ENCODE results near the gene SLC34A1. TPM values are rescaled to one million over a fixed set of nuclear protein-coding genes. Genes with fewer than 3 reads are reported as not detected.

The SLC34A1 gene
- polyA plus RNA-seq, 4 donors, result 0.01 to 0.07 TPM; not detected in 2

- H3K27ac ChIP-seq (ENCODE audit: low read depth in 1 of 3, low read length in 2 of 3), result peak overlapping the region in 2 of 3 donors; percentile 47 to 82
- FAIRE-seq (no peak), DNase-seq (peak; percentile 46 to 51)
- peaks cover 0 to 38% (median 2%) of the 10 kb centered on the region in 3 donors for H3K4me1 ChIP-seq (ENCODE audit: control insufficient read depth in 3 of 3, insufficient read depth in 2 of 3, low read depth in 1 of 3, low read length in 2 of 3)
- H3K4me3 ChIP-seq (ENCODE audit: low read depth in 1 of 3, low read length in 3 of 3), result peak overlapping the region in 2 of 3 donors; percentile 43 to 73
- no peaks in the 10 kb centered on the region for H3K36me3 ChIP-seq (ENCODE audit: control insufficient read depth in 3 of 3, insufficient read depth in 2 of 3, low read depth in 1 of 3, low read length in 3 of 3)
- WGBS, 3 donors, result 1 to 2% (median 1%) methylated on average over 53 to 61 of the region's 61 CpGs
- H3K27me3 ChIP-seq (ENCODE audit: control insufficient read depth in 3 of 3, insufficient read depth in 3 of 3, low read length in 3 of 3), result peaks cover 0 to 79% (median 0%) of the 10 kb centered on the region in 3 donors
- H3K9me3 ChIP-seq (ENCODE audit: control insufficient read depth in 2 of 2, insufficient read depth in 1 of 2, low read depth in 1 of 2, low read length in 1 of 2), result no peaks in the 10 kb centered on the region
Measured at GRCh38 chr5:177403102-177403791, 19.0 kb downstream of the SLC34A1 start.

- FAIRE-seq, result no peak
- peak; percentile 87 to 88 for DNase-seq
- H3K27me3 ChIP-seq (ENCODE audit: control insufficient read depth in 3 of 3, insufficient read depth in 3 of 3, low read length in 3 of 3), result peaks cover 0 to 71% (median 0%) of the 10 kb centered on the region in 3 donors
- peak overlapping the region; percentile 34 to 73 (median 43) for H3K4me3 ChIP-seq (ENCODE audit: low read depth in 1 of 3, low read length in 3 of 3)
- H3K9me3 ChIP-seq (ENCODE audit: control insufficient read depth in 2 of 2, insufficient read depth in 1 of 2, low read depth in 1 of 2, low read length in 1 of 2), result no peaks in the 10 kb centered on the region
- WGBS, 3 donors, result 0% methylated on average over 57 to 93 of the region's 93 CpGs
- peaks cover 0 to 38% (median 2%) of the 10 kb centered on the region in 3 donors for H3K4me1 ChIP-seq (ENCODE audit: control insufficient read depth in 3 of 3, insufficient read depth in 2 of 3, low read depth in 1 of 3, low read length in 2 of 3)
- no peaks in the 10 kb centered on the region for H3K36me3 ChIP-seq (ENCODE audit: control insufficient read depth in 3 of 3, insufficient read depth in 2 of 3, low read depth in 1 of 3, low read length in 3 of 3)
- peak overlapping the region in 2 of 3 donors; percentile 47 to 82 for H3K27ac ChIP-seq (ENCODE audit: low read depth in 1 of 3, low read length in 2 of 3)
Measured at GRCh38 chr5:177403792-177404640, 19.8 kb downstream of the SLC34A1 start.

- 33 to 44% (median 42%) methylated on average over 14 to 16 of the region's 16 CpGs for WGBS, 3 donors
- DNase-seq (no peak), FAIRE-seq (no peak)
- peaks cover 0 to 64% (median 0%) of the 10 kb centered on the region in 3 donors for H3K27me3 ChIP-seq (ENCODE audit: control insufficient read depth in 3 of 3, insufficient read depth in 3 of 3, low read length in 3 of 3)
- H3K36me3 ChIP-seq (ENCODE audit: control insufficient read depth in 3 of 3, insufficient read depth in 2 of 3, low read depth in 1 of 3, low read length in 3 of 3), result no peaks in the 10 kb centered on the region
- peak overlapping the region in 1 of 3 donors; percentile 15 for H3K27ac ChIP-seq (ENCODE audit: low read depth in 1 of 3, low read length in 2 of 3)
- peaks cover 0 to 36% (median 2%) of the 10 kb centered on the region in 3 donors for H3K4me1 ChIP-seq (ENCODE audit: control insufficient read depth in 3 of 3, insufficient read depth in 2 of 3, low read depth in 1 of 3, low read length in 2 of 3)
- no peaks in the 10 kb centered on the region for H3K9me3 ChIP-seq (ENCODE audit: control insufficient read depth in 2 of 2, insufficient read depth in 1 of 2, low read depth in 1 of 2, low read length in 1 of 2)
- peak overlapping the region in 2 of 3 donors; percentile 43 to 73 for H3K4me3 ChIP-seq (ENCODE audit: low read depth in 1 of 3, low read length in 3 of 3)
Measured at GRCh38 chr5:177404641-177405179, 20.5 kb downstream of the SLC34A1 start.

DNA sequence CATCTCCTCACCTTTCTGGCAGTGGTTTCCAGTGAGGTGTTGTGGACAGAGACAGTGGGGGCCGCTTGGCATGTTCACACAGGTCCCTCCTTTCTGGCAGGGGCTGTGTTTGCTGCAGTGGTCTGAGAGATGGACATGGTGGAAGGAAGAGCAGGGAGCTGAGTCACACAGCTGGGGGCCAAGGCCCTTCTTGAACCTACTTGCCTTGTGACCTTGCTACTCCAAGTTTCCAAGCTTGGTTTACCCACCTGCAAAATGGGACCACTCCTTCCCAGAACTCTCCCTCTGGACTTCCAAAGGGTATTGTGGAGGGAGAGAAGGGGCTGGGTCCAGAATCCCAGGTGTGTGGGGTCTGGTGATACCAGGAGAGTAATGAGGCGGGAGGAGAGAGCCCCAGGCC lies 21.1 kb downstream of the SLC34A1 start:
- 86 to 94% (median 94%) methylated on average over 2 of the region's 2 CpGs for WGBS, 3 donors
- no peak for DNase-seq

GRCh38 chr5:177405805-177406204 lies 21.6 kb downstream of the SLC34A1 start:
- no peaks in the 10 kb centered on the region for H3K9me3 ChIP-seq (ENCODE audit: control insufficient read depth in 2 of 2, insufficient read depth in 1 of 2, low read depth in 1 of 2, low read length in 1 of 2)
- H3K4me1 ChIP-seq (ENCODE audit: control insufficient read depth in 3 of 3, insufficient read depth in 2 of 3, low read depth in 1 of 3, low read length in 2 of 3), result peaks cover 0 to 29% (median 2%) of the 10 kb centered on the region in 3 donors
- H3K27me3 ChIP-seq (ENCODE audit: control insufficient read depth in 3 of 3, insufficient read depth in 3 of 3, low read length in 3 of 3), result peaks cover 0 to 53% (median 0%) of the 10 kb centered on the region in 3 donors
- no peak overlapping the region for H3K4me3 ChIP-seq (ENCODE audit: low read depth in 1 of 3, low read length in 3 of 3)
- no peak for DNase-seq
- no peak for FAIRE-seq
- H3K27ac ChIP-seq (ENCODE audit: low read depth in 1 of 3, low read length in 2 of 3), result no peak overlapping the region
- 72 to 87% (median 73%) methylated on average over 5 of the region's 5 CpGs for WGBS, 3 donors
- H3K36me3 ChIP-seq (ENCODE audit: control insufficient read depth in 3 of 3, insufficient read depth in 2 of 3, low read depth in 1 of 3, low read length in 3 of 3), result no peaks in the 10 kb centered on the region

More for the DNA sequence above, 21.1 kb downstream of the SLC34A1 start:
- Histone ChIP-seq H3K4me1 (ENCODE audit: control insufficient read depth in 3 of 3, insufficient read depth in 2 of 3, low read depth in 1 of 3, low read length in 2 of 3) (peaks cover 0 to 32% (median 2%) of the 10 kb centered on the region in 3 donors), H3K9me3 (ENCODE audit: control insufficient read depth in 2 of 2, insufficient read depth in 1 of 2, low read depth in 1 of 2, low read length in 1 of 2) (no peaks in the 10 kb centered on the region), H3K36me3 (ENCODE audit: control insufficient read depth in 3 of 3, insufficient read depth in 2 of 3, low read depth in 1 of 3, low read length in 3 of 3) (no peaks in the 10 kb centered on the region), H3K27me3 (ENCODE audit: control insufficient read depth in 3 of 3, insufficient read depth in 3 of 3, low read length in 3 of 3) (peaks cover 0 to 58% (median 0%) of the 10 kb centered on the region in 3 donors), H3K27ac (ENCODE audit: low read depth in 1 of 3, low read length in 2 of 3) (no peak overlapping the region), H3K4me3 (ENCODE audit: low read depth in 1 of 3, low read length in 3 of 3) (no peak overlapping the region)
- FAIRE-seq, result no peak

DNA sequence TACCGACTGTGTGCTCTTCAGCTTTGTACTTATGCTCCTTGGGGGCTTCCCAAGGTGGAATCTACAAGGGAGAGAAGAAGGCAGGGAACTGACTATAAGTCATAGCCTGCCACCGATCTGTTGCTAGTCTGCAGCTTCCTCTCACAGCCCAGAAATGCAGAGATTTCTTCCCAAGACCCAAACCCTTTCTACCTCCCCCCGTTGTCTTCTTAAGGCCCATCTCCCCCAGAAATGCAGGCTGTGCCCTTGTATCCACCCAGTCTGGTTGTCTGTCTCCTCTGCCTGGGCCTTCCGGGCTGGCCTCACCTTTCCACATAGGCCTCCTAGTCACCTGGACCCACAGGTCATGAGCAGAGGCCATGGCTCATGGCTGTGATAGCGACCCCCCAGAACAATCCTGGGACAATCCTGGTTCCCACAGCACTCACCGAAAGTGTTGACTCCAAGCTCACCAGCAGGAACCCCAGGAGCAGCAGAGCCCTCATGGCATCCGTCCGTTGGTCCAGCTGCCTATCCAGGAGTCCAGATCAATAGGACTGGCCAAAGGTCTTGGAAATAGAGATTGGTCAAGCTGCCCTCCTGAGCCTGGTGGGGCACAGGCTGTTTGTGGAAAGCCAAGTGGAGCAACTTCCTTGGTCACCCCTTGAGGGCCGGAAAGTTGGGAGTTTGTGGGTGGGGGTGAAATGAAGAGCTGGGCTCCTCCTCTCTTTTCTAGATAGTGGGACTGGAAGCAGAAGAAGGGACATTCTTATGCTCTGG lies 25.0 kb downstream of the SLC34A1 start, which contains the start of gene F12:
Gene F12 (minus strand): TSS at position 522 of the 759 bp plus-strand sequence. CDS start 37 bp downstream, at position 485.
- Histone ChIP-seq H3K27ac (ENCODE audit: low read depth in 1 of 3, low read length in 2 of 3) (no peak within 1 kb of the TSS), H3K4me1 (ENCODE audit: control insufficient read depth in 3 of 3, insufficient read depth in 2 of 3, low read depth in 1 of 3, low read length in 2 of 3) (peaks cover 0 to 15% (median 2%) of the 10 kb centered on the region in 3 donors), H3K36me3 (ENCODE audit: control insufficient read depth in 3 of 3, insufficient read depth in 2 of 3, low read depth in 1 of 3, low read length in 3 of 3) (no peaks in the 10 kb centered on the region), H3K4me3 (ENCODE audit: low read depth in 1 of 3, low read length in 3 of 3) (no peak within 1 kb of the TSS), H3K27me3 (ENCODE audit: control insufficient read depth in 3 of 3, insufficient read depth in 3 of 3, low read length in 3 of 3) (peaks cover 0 to 19% (median 0%) of the 10 kb centered on the region in 3 donors), H3K9me3 (ENCODE audit: control insufficient read depth in 2 of 2, insufficient read depth in 1 of 2, low read depth in 1 of 2, low read length in 1 of 2) (no peaks in the 10 kb centered on the region)
- DNase-seq (no peak), FAIRE-seq (no peak)
- WGBS, 3 donors, result 87 to 91% (median 90%) methylated on average over 9 of the region's 9 CpGs

GRCh38 chr5:177410575-177410974 lies 26.3 kb downstream of the SLC34A1 start:
- WGBS, 3 donors, result 77 to 98% (median 81%) methylated on average over 3 of the region's 3 CpGs

More at GRCh38 chr5:177410575-177410974, 26.3 kb downstream of the SLC34A1 start:
- DNase-seq (no peak), FAIRE-seq (no peak)
- Histone ChIP-seq H3K4me1 (ENCODE audit: control insufficient read depth in 3 of 3, insufficient read depth in 2 of 3, low read depth in 1 of 3, low read length in 2 of 3) (peaks cover 0 to 9% (median 0%) of the 10 kb centered on the region in 3 donors), H3K27me3 (ENCODE audit: control insufficient read depth in 3 of 3, insufficient read depth in 3 of 3, low read length in 3 of 3) (peaks cover 0 to 6% (median 0%) of the 10 kb centered on the region in 3 donors), H3K27ac (ENCODE audit: low read depth in 1 of 3, low read length in 2 of 3) (no peak overlapping the region), H3K4me3 (ENCODE audit: low read depth in 1 of 3, low read length in 3 of 3) (no peak overlapping the region), H3K9me3 (ENCODE audit: control insufficient read depth in 2 of 2, insufficient read depth in 1 of 2, low read depth in 1 of 2, low read length in 1 of 2) (no peaks in the 10 kb centered on the region), H3K36me3 (ENCODE audit: control insufficient read depth in 3 of 3, insufficient read depth in 2 of 3, low read depth in 1 of 3, low read length in 3 of 3) (no peaks in the 10 kb centered on the region)

All from small intestine (tissue), 7 donors.